Heart left ventricle (tissue), 16 donors: ENCODE measurements around the gene ACCSL. TPM values are rescaled to one million over a fixed set of nuclear protein-coding genes. Genes with fewer than 3 reads are reported as not detected.
A peak's percentile ranks its signal among the peaks of the same experiment; 100 is the strongest.

Experiments
- ATAC-seq, 4 donors: fragments of 200-7000 bp; cut with Tn5 transposase; one replicate each; pipeline ENCODE4 v1.9.1; 2020 to 2022; ENCODE audit warnings: moderate library complexity in 4 of 4, mild to moderate bottlenecking in 3 of 4, moderate number of reproducible peaks in 1 of 4
- DNase-seq, 5 donors: peaks; one replicate each; pipeline ENCODE4 v3.0.0-alpha.2; 2020
- H3K27ac ChIP-seq, 12 donors: fragments of 200-600 bp; sonication (generic) in 4 of 12; one replicate each; pipeline versions ENCODE4 v1.5.0 to v1.8.0; 2016 to 2022; ENCODE audit warnings: mild to moderate bottlenecking in 2 of 12
- H3K27me3 ChIP-seq, 9 donors: fragments of 200-600 bp; sonication (generic) in 2 of 9; one replicate each; pipeline versions ENCODE4 v1.5.1 to v1.8.0; 2016 to 2022; ENCODE audit warnings: mild to moderate bottlenecking in 3 of 9
- H3K36me3 ChIP-seq, 9 donors: fragments of 200-600 bp; sonication (generic) in 2 of 9; one replicate each; pipeline versions ENCODE4 v1.5.0 to v1.8.0; 2018 to 2022; ENCODE audit warnings: mild to moderate bottlenecking in 2 of 9
- H3K4me1 ChIP-seq, 12 donors: fragments of 200-600 bp; sonication (generic) in 4 of 12; one replicate each; pipeline versions ENCODE4 v1.5.0 to v1.8.0; 2016 to 2022; ENCODE audit warnings: mild to moderate bottlenecking in 3 of 12
- H3K4me3 ChIP-seq, 12 donors: fragments of 200-600 bp; sonication (generic) in 4 of 12; one replicate each; pipeline versions ENCODE4 v1.5.0 to v1.8.0; 2017 to 2022; ENCODE audit warnings: mild to moderate bottlenecking in 9 of 12, moderate library complexity in 4 of 12
- H3K9me3 ChIP-seq, 12 donors: fragments of 200-600 bp; sonication (generic) in 4 of 12; one replicate each; pipeline versions ENCODE4 v1.5.0 to v1.8.0; 2016 to 2022; ENCODE audit warnings: mild to moderate bottlenecking in 1 of 12
- CTCF ChIP-seq, 12 donors: fragments of 200-600 bp; sonication (generic) in 4 of 12; IDR thresholded peaks; one replicate each; pipeline versions ENCODE4 v1.5.0 to v1.8.0; 2018 to 2022; ENCODE audit warnings: antibody characterized with exemption in 12 of 12, mild to moderate bottlenecking in 5 of 12
- POLR2A ChIP-seq, 2 donors: fragments of 450-650 bp; IDR thresholded peaks; one replicate each; pipeline ENCODE4 v1.6.1; 2017; ENCODE audit warnings: antibody characterized with exemption in 2 of 2, mild to moderate bottlenecking in 2 of 2, moderate library complexity in 2 of 2
- WGBS, 4 donors: extraction: QIAGEN DNeasy Blood & Tissue Kit in 2 of 4; methylation state at CpG; one replicate each; pipeline versions ENCODE4 v1.1.5 to v1.1.7; 2013 to 2018; 5-methylcytosine and 5-hydroxymethylcytosine counted together
- intact Hi-C, 10 donors: fragments of 100-400 bp; cut with DNase I; formaldehyde crosslinking; loops; one replicate each; pipeline versions ENCODE4 v1.11.1 to v1.14.2; 2022
- polyA plus RNA-seq, 2 donors: library from polyadenylated mRNA; stranded (reverse); fragments of 200-250 nt; gene quantifications; one replicate each; pipeline ENCODE4 v1.2.3, GENCODE V29; 2013
- total RNA-seq, 9 donors: library from RNA; depleted of rRNA in 2 of 9; stranded (reverse); fragments of >200 nt in 2 of 9; fragmentation: NEBNext Ultra II Directional in 3 of 9; extraction: Animal tissue kit (Norgen Biotek cat#: 25700) in 3 of 9; gene quantifications; one replicate each; pipeline versions ENCODE4 v1.1.0 to v1.2.4, GENCODE V29; 2016 to 2023
- donor health status: ischemic (EF 13 %, LVEDD 7.1; RV severe dilation, severe dysfunction).
- donor health status: healthy with polysubstance abuse.
- donor health status: DM: no; HTN: yes; CAD: no.
- donor health status: DM: no; HTN: no; CAD: no.
- donor health status: ischemic (EF 25% LVEDD 6.9; RV normal size, moderate dysfunction).
- donor health status: ischemic (EF 25% LVEDD 5.7; RV mildly dilated, moderate dysfunction).
- donor health status: healthy.
- donor health status: DM: yes; HTN: yes; CAD: no.
- donor health status: ischemic (EF 35%, LVEDD 5.7; RV mildly dilated, moderate dysfunction).
- donor health status: nonischemic (EF 11% LVEDD 7.7; RV severe dilation, severe dysfunction).
- donor health status: DM: yes; HTN: yes; CAD: no.
- donor health status: PGD.
- donor health status: ischemic (EF 29% LVEDD 5.4; RV normal size, mild dysfunction).
- donor health status: nonischemic (EF 23%, LVEDD 6.1; RV moderate dilation, normal function).

Gene ACCSL
- total and polyA plus RNA-seq, 11 donors = not detected

- Histone ChIP-seq H3K27me3 (no peaks in the 10 kb centered on the region), H3K4me1 (peaks cover 2 to 46% (median 30%) of the 10 kb centered on the region in 12 donors), H3K4me3 (no peak overlapping the region), H3K36me3 (no peaks in the 10 kb centered on the region), H3K9me3 (peaks cover 0 to 5% (median 0%) of the 10 kb centered on the region in 12 donors), H3K27ac (peak overlapping the region; percentile 33 to 92 (median 80))
- intact Hi-C loops = loop anchor here in 5 of 10 donors (2.0 to 5.0 kb wide), 4 partner anchors 43 to 87 kb away; no protein-coding TSS in a partner anchor
- WGBS, 4 donors = 96 to 97% (median 97%) methylated on average over 5 of the region's 5 CpGs
- no peak for DNase-seq
- no peak for ATAC-seq
- no peak for TF ChIP-seq POLR2A (IDR thresholded peaks at IDR 0.05)
- TF ChIP-seq CTCF (IDR thresholded peaks at IDR 0.05) = no peak
Measured at GRCh38 chr11:44031549-44031948, 16.2 kb upstream of the ACCSL start.

DNA sequence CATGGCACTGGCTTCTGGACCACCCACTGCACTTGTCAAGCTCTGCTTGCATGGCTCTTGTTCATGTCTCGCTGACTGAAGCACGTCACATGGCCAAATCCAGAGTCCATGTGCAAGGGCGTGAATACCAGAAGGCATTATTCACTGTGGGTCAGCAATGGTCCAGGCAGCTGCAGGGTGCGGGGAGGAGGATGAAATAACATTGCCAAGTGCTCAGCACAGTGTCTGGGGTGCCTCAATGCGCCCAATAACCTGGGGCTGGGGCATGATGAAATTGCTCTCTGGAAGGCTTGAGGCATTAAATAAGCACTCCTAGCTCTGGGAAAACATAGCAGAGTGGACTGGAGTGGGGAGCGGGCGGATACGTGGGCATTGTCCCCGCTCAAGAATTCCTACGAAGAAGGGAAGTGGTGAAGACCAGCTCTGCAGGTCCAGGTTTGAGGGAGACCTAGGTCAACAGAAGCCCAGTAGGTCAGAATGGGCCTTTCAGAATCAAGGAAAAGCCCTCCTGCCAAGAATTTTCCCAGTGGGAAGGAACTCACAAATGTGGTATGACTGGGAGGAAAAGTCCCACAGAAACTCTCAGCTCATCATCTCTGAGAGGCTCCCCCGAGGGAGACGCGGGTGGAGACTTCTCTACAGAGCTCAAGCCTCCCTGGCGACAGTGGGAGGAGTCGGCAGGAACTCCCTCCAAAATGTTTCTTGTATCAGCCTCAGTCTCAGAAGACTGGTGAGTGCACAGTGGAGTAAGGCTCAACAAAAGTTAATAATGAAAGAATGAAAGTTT lies 15.3 kb upstream of the ACCSL start:
- H3K9me3 ChIP-seq = no peaks in the 10 kb centered on the region
- WGBS, 4 donors = 60 to 70% (median 66%) methylated on average over 14 to 15 of the region's 15 CpGs
- no peaks in the 10 kb centered on the region for H3K27me3 ChIP-seq
- H3K4me3 ChIP-seq = no peak overlapping the region
- peaks cover 2 to 53% (median 34%) of the 10 kb centered on the region in 12 donors for H3K4me1 ChIP-seq
- ATAC-seq (peak in 3 of 4 donors; percentile 47 to 64 (median 48)), DNase-seq (peak; percentile 59 to 83 (median 77))
- H3K36me3 ChIP-seq = no peaks in the 10 kb centered on the region
- TF ChIP-seq CTCF (IDR thresholded peaks at IDR 0.05) (no peak), POLR2A (IDR thresholded peaks at IDR 0.05) (no peak)
- H3K27ac ChIP-seq = peak overlapping the region in 11 of 12 donors; percentile 51 to 92 (median 78)
- intact Hi-C loops = loop anchor here in 4 of 10 donors (1.0 to 5.0 kb wide), 5 partner anchors 44 to 88 kb away; no protein-coding TSS in a partner anchor

GRCh38 chr11:44033411-44033850 lies 14.3 kb upstream of the ACCSL start:
- H3K36me3 ChIP-seq = no peaks in the 10 kb centered on the region
- no peaks in the 10 kb centered on the region for H3K9me3 ChIP-seq
- intact Hi-C loops = loop anchor here in 4 of 10 donors (2.0 to 5.0 kb wide), 4 partner anchors 46 to 89 kb away; no protein-coding TSS in a partner anchor
- no peak for ATAC-seq
- no peak for DNase-seq
- TF ChIP-seq CTCF (IDR thresholded peaks at IDR 0.05) = no peak
- TF ChIP-seq POLR2A (IDR thresholded peaks at IDR 0.05) = no peak
- no peak overlapping the region for H3K4me3 ChIP-seq
- 41 to 53% (median 45%) methylated on average over 3 of the region's 3 CpGs for WGBS, 4 donors
- peak overlapping the region in 11 of 12 donors; percentile 43 to 92 (median 70) for H3K27ac ChIP-seq
- no peaks in the 10 kb centered on the region for H3K27me3 ChIP-seq
- H3K4me1 ChIP-seq = peaks cover 2 to 53% (median 34%) of the 10 kb centered on the region in 12 donors

DNA sequence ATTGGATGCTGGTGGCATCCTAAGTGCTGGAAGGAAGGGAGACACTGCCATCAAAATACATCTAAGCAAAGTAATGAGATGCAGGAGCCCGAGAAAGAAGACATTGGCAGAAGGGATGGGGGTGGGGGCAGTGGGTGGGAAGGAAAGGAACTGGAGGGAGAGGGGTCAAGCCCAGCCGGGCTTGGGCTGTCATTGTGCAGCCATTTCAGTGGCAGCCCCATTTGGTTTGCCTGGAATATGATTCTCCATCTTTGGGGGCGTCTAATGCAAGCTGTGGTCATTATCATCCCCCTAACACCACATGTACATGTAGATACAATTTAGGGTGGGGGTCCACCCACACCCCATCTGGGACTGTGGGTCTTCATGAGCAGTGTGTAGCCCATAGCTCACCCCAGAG lies 13.9 kb upstream of the ACCSL start:
- Histone ChIP-seq H3K4me3 (no peak overlapping the region), H3K4me1 (peaks cover 2 to 53% (median 34%) of the 10 kb centered on the region in 12 donors), H3K9me3 (no peaks in the 10 kb centered on the region), H3K27me3 (no peaks in the 10 kb centered on the region), H3K27ac (peak overlapping the region in 4 of 12 donors; percentile 43 to 80 (median 65)), H3K36me3 (no peaks in the 10 kb centered on the region)
- no peak for ATAC-seq
- intact Hi-C loops = loop anchor here in 4 of 10 donors (2.0 to 5.0 kb wide), 4 partner anchors 47 to 89 kb away; no protein-coding TSS in a partner anchor
- no peak for DNase-seq
- WGBS, 4 donors = 55 to 66% (median 59%) methylated on average over 3 of the region's 3 CpGs
- no peak for TF ChIP-seq CTCF (IDR thresholded peaks at IDR 0.05)
